Osteoblast (primary cell): ENCODE measurements around the gene GYPC. TPM values are rescaled to one million over a fixed set of nuclear protein-coding genes. Genes with fewer than 3 reads are reported as not detected.

ENCODE experiments used
- DNase-seq: peaks from one replicate; pipeline ENCODE4 v3.0.0; 2011; ENCODE audit warnings: low spot score, mixed read lengths; ENCODE audit not compliant: insufficient read length; ENCODE audit errors: missing footprints
- H2AFZ ChIP-seq: 2 replicates; pipeline ENCODE4 v1.6.0; 2011; ENCODE audit warnings: mild to moderate bottlenecking, low read length
- H3K27ac ChIP-seq: 2 replicates; pipeline ENCODE4 v1.5.1; 2011; ENCODE audit warnings: mild to moderate bottlenecking, low read depth, low read length, moderate library complexity
- H3K27me3 ChIP-seq: 2 replicates; pipeline ENCODE4 v1.6.0; 2012; ENCODE audit warnings: mild to moderate bottlenecking, control low read depth, inconsistent platforms, low read length, moderate library complexity; ENCODE audit not compliant: insufficient read depth
- H3K36me3 ChIP-seq: 2 replicates; pipeline ENCODE4 v1.5.1; 2011; ENCODE audit warnings: mild to moderate bottlenecking, low read length, control low read depth, moderate library complexity; ENCODE audit not compliant: insufficient read depth
- H3K4me1 ChIP-seq: 2 replicates; pipeline ENCODE4 v1.5.1; 2011; ENCODE audit warnings: mild to moderate bottlenecking, low read length, control low read depth, moderate library complexity; ENCODE audit not compliant: insufficient read depth
- H3K4me2 ChIP-seq: 2 replicates; pipeline ENCODE4 v1.6.0; 2011; ENCODE audit warnings: mild to moderate bottlenecking, low read length; ENCODE audit not compliant: insufficient read depth
- H3K4me3 ChIP-seq: fragments of 200-600 bp; sonication (generic); 3 replicates; pipeline ENCODE4 v1.5.1; 2012; ENCODE audit warnings: mild to moderate bottlenecking, low read length, inconsistent platforms; ENCODE audit not compliant: insufficient read depth
- H3K79me2 ChIP-seq: 2 replicates; pipeline ENCODE4 v1.6.0; 2012; ENCODE audit warnings: mild to moderate bottlenecking, low read length, control low read depth, inconsistent platforms; ENCODE audit not compliant: insufficient read depth
- H3K9me3 ChIP-seq: 2 replicates; pipeline ENCODE4 v1.5.1; 2011; ENCODE audit warnings: low read depth, low read length, control low read depth
- H4K20me1 ChIP-seq: 2 replicates; pipeline ENCODE4 v1.6.0; 2012; ENCODE audit warnings: mild to moderate bottlenecking, low read length, control low read depth; ENCODE audit not compliant: insufficient read depth
- CTCF ChIP-seq: IDR thresholded peaks from 2 replicates; pipeline ENCODE4 v1.5.1; 2011; ENCODE audit warnings: mild to moderate bottlenecking, low read depth, low read length, moderate library complexity; ENCODE audit errors: extremely low read depth
- total RNA-seq: library from RNA; depleted of rRNA; stranded (reverse); fragments of >200 nt; gene quantifications from 2 replicates; pipeline ENCODE4 v1.2.3, GENCODE V29; 2012

GYPC gene
- total RNA-seq, 1 donor: 101 TPM

- H3K4me2 ChIP-seq: no peak overlapping the region
- H3K36me3 ChIP-seq: no peaks in the 10 kb centered on the region
- no peaks in the 10 kb centered on the region for H3K27me3 ChIP-seq
- H3K79me2 ChIP-seq: no peaks in the 10 kb centered on the region
- no peaks in the 10 kb centered on the region for H3K9me3 ChIP-seq
- H2AFZ ChIP-seq: no peak overlapping the region
- no peaks in the 10 kb centered on the region for H3K4me1 ChIP-seq
- H4K20me1 ChIP-seq: no peaks in the 10 kb centered on the region
- no peak for DNase-seq
- TF ChIP-seq CTCF: no peak
- no peak overlapping the region for H3K27ac ChIP-seq
- H3K4me3 ChIP-seq: no peak overlapping the region
These were observed 47.4 kb downstream of the GYPC start for GRCh38 chr2:126703311-126703710.

GRCh38 chr2:126704434-126705160, 48.6 kb downstream of the GYPC start:
- Histone ChIP-seq H3K4me1 (no peaks in the 10 kb centered on the region), H3K9me3 (no peaks in the 10 kb centered on the region), H3K36me3 (no peaks in the 10 kb centered on the region), H3K27me3 (no peaks in the 10 kb centered on the region), H3K4me2 (no peak overlapping the region), H4K20me1 (no peaks in the 10 kb centered on the region), H3K4me3 (no peak overlapping the region), H2AFZ (no peak overlapping the region), H3K27ac (no peak overlapping the region), H3K79me2 (no peaks in the 10 kb centered on the region)
- TF ChIP-seq CTCF: no peak
- no peak for DNase-seq

- no peak overlapping the region for H2AFZ ChIP-seq
- no peaks in the 10 kb centered on the region for H3K36me3 ChIP-seq
- H3K27me3 ChIP-seq: no peaks in the 10 kb centered on the region
- no peak overlapping the region for H3K4me3 ChIP-seq
- no peak for DNase-seq
- H3K9me3 ChIP-seq: no peaks in the 10 kb centered on the region
- H3K4me2 ChIP-seq: no peak overlapping the region
- no peaks in the 10 kb centered on the region for H3K79me2 ChIP-seq
- H3K4me1 ChIP-seq: no peaks in the 10 kb centered on the region
- no peaks in the 10 kb centered on the region for H4K20me1 ChIP-seq
- H3K27ac ChIP-seq: no peak overlapping the region
- no peak for TF ChIP-seq CTCF
These were observed 51.2 kb downstream of the GYPC start for GRCh38 chr2:126707191-126707590.

GRCh38 chr2:126707941-126708340, 52.0 kb downstream of the GYPC start:
- no peak overlapping the region for H3K27ac ChIP-seq
- no peaks in the 10 kb centered on the region for H3K4me1 ChIP-seq
- no peak overlapping the region for H2AFZ ChIP-seq
- H3K4me2 ChIP-seq: no peak overlapping the region
- no peaks in the 10 kb centered on the region for H3K79me2 ChIP-seq
- no peaks in the 10 kb centered on the region for H3K9me3 ChIP-seq
- no peak for DNase-seq
- no peaks in the 10 kb centered on the region for H3K36me3 ChIP-seq
- TF ChIP-seq CTCF: no peak
- no peaks in the 10 kb centered on the region for H4K20me1 ChIP-seq
- H3K4me3 ChIP-seq: no peak overlapping the region
- no peaks in the 10 kb centered on the region for H3K27me3 ChIP-seq
